SK-N-SH (cell line): ENCODE results near the gene HS2ST1. TPM values are rescaled to one million over a fixed set of nuclear protein-coding genes. Genes with fewer than 3 reads are reported as not detected.
"Not testable (repeated sequence)": the region's sequence is repeated elsewhere in the genome, so short reads cannot be mapped to it uniquely, and the experiment has no call there.

Experiments used
- CTCF ChIA-PET: fragments of 300-600, 350-600 bp; formaldehyde crosslinking; extraction: SDS; loops from one replicate; lab custom pipeline; 2021; lab: Yijun Ruan, JAX
- POLR2A ChIA-PET: fragments of 350-600 bp; sonication (Branson Sonifier 250); formaldehyde crosslinking; extraction: SDS; loops from one replicate; lab custom pipeline; 2020; ENCODE audit warnings: antibody characterized with exemption, inconsistent platforms; lab: Yijun Ruan, JAX
- DNase-seq: peaks from one replicate; pipeline ENCODE4 v3.0.0; 2012
- H2AFZ ChIP-seq: fragments of 200-600 bp; sonication (generic); 2 replicates; pipeline ENCODE4 v1.8.1; 2016; ENCODE audit warnings: antibody characterized with exemption, mild to moderate bottlenecking, low read depth
- H3F3A ChIP-seq: fragments of 200-600 bp; sonication (generic); replicated peaks from 2 replicates; pipeline ENCODE3; 2016; ENCODE audit warnings: antibody characterized with exemption, mild to moderate bottlenecking; ENCODE audit not compliant: insufficient read depth
- H3K27ac ChIP-seq, 2 experiments: fragments of 200-500 bp in 1 of 2; fragments of 200-600 bp in 1 of 2; sonication (Bioruptor generic) in 1 of 2; sonication (generic), shearing (Covaris generic) in 1 of 2; 2 replicates each; pipeline versions ENCODE4 v1.5.1 to v1.6.1; 2014 to 2016; ENCODE audit warnings: low read depth in 2 of 2, inconsistent platforms in 1 of 2, low read length in 1 of 2, mild to moderate bottlenecking in 1 of 2, mixed read lengths in 1 of 2
- H3K27me3 ChIP-seq: fragments of 200-600 bp; sonication (generic), shearing (Covaris generic); 2 replicates; pipeline ENCODE4 v1.6.1; 2016; ENCODE audit warnings: mixed run types; ENCODE audit not compliant: insufficient read depth
- H3K36me3 ChIP-seq, 2 experiments: fragments of 200-500 bp in 1 of 2; fragments of 200-600 bp in 1 of 2; sonication (Bioruptor generic) in 1 of 2; sonication (generic) in 1 of 2; replicated peaks in 1 of 2; 2 replicates each; pipeline versions ENCODE3 to v1.5.1; 2014 to 2016; ENCODE audit warnings: low read length in 1 of 2, mild to moderate bottlenecking in 1 of 2; ENCODE audit not compliant: insufficient read depth in 2 of 2, control insufficient read depth in 1 of 2
- H3K4me1 ChIP-seq, 2 experiments: fragments of 200-500 bp in 1 of 2; fragments of 200-600 bp in 1 of 2; sonication (Bioruptor generic) in 1 of 2; sonication (generic), shearing (Covaris generic) in 1 of 2; 2 replicates each; pipeline versions ENCODE4 v1.5.1 to v1.6.1; 2014 to 2016; ENCODE audit warnings: low read depth in 1 of 2, low read length in 1 of 2, mixed run types in 1 of 2; ENCODE audit not compliant: insufficient read depth in 2 of 2, control insufficient read depth in 1 of 2
- H3K4me2 ChIP-seq: fragments of 200-600 bp; sonication (generic), shearing (Covaris generic); 2 replicates; pipeline ENCODE4 v1.6.1; 2017; ENCODE audit warnings: mixed run types
- H3K4me3 ChIP-seq, 2 experiments: fragments of 200-500 bp in 1 of 2; fragments of 200-600 bp in 1 of 2; sonication (Bioruptor generic) in 1 of 2; sonication (generic), shearing (Covaris generic) in 1 of 2; 2 replicates each; pipeline versions ENCODE4 v1.5.1 to v1.8.1; 2014 to 2016; ENCODE audit warnings: low read depth in 2 of 2, inconsistent platforms in 1 of 2, low read length in 1 of 2, mild to moderate bottlenecking in 1 of 2, mixed read lengths in 1 of 2, moderate library complexity in 1 of 2
- H3K79me2 ChIP-seq: fragments of 200-600 bp; sonication (generic); 2 replicates; pipeline ENCODE4 v1.8.1; 2017; ENCODE audit warnings: mild to moderate bottlenecking; ENCODE audit not compliant: insufficient read depth
- H3K9ac ChIP-seq: fragments of 200-600 bp; sonication (generic); 2 replicates; pipeline ENCODE4 v1.6.1; 2017; ENCODE audit warnings: mixed run types
- H3K9me2 ChIP-seq: fragments of 200-600 bp; sonication (generic); 2 replicates; pipeline ENCODE4 v1.6.1; 2017; ENCODE audit warnings: mixed run types
- H3K9me3 ChIP-seq: fragments of 200-600 bp; sonication (generic); 2 replicates; pipeline ENCODE4 v1.6.1; 2017; ENCODE audit warnings: mixed run types, mild to moderate bottlenecking, moderate library complexity
- H4K20me1 ChIP-seq: fragments of 200-600 bp; sonication (generic); 2 replicates; pipeline ENCODE4 v1.6.1; 2017; ENCODE audit warnings: mild to moderate bottlenecking, mixed run types; ENCODE audit not compliant: insufficient read depth
- ELF1 ChIP-seq: IDR thresholded peaks from 2 replicates; pipeline ENCODE4 v1.4.0; 2012
- GABPA ChIP-seq: IDR thresholded peaks from 2 replicates; pipeline ENCODE4 v1.4.0; 2012; ENCODE audit warnings: low read depth, mild to moderate bottlenecking
- MEF2A ChIP-seq: IDR thresholded peaks from 2 replicates; pipeline ENCODE4 v1.4.0; 2012; ENCODE audit warnings: low read depth, borderline replicate concordance
- NFIC ChIP-seq: IDR thresholded peaks from 2 replicates; pipeline ENCODE4 v1.4.0; 2012; ENCODE audit warnings: borderline replicate concordance
- POLR2AphosphoS5 ChIP-seq: IDR thresholded peaks from 2 replicates; pipeline ENCODE4 v1.6.1; 2012; ENCODE audit warnings: low read depth, low read length
- RCOR1 ChIP-seq: fragments of 150-350 bp; IDR thresholded peaks from 2 replicates; pipeline ENCODE4 v1.6.1; 2017; ENCODE audit warnings: antibody characterized with exemption, low read length
- TAF1 ChIP-seq: IDR thresholded peaks from 2 replicates; pipeline ENCODE4 v1.6.1; 2012; ENCODE audit warnings: low read depth, mild to moderate bottlenecking, low read length, moderate library complexity, borderline replicate concordance
- WGBS: methylation state at CpG from one replicate; pipeline ENCODE4 v1.1.6; 2017; ENCODE audit warnings: low lambda C conversion rate; 5-methylcytosine and 5-hydroxymethylcytosine counted together
- polyA plus RNA-seq, 3 experiments: library from polyadenylated mRNA; depleted of rRNA; stranded (reverse); fragments of >200 nt; gene quantifications; 2 replicates each; pipeline ENCODE4 v1.2.3, GENCODE V29; 2012
- TF ChIP-seq, protein P1 (sequence below): fragments of 150-350 bp; IDR thresholded peaks from 2 replicates; pipeline ENCODE4 v1.6.1; 2016; ENCODE audit warnings: mild to moderate bottlenecking, low read depth, low read length
- TF ChIP-seq, protein P2 (sequence below): fragments of 200-600 bp; sonication (generic); IDR thresholded peaks from 2 replicates; pipeline ENCODE4 v1.6.1; 2017; ENCODE audit warnings: antibody characterized with exemption, mild to moderate bottlenecking, moderate library complexity
- TF ChIP-seq, protein P3 (sequence below): fragments of 150-350 bp; IDR thresholded peaks from 2 replicates; pipeline ENCODE4 v1.6.1; 2017; ENCODE audit warnings: antibody characterized with exemption, low read length, low read depth, borderline replicate concordance

The HS2ST1 gene
- polyA plus RNA-seq, 1 of the 3 experiments (the other 2 are of a cell fraction): 16.6 TPM

DNA sequence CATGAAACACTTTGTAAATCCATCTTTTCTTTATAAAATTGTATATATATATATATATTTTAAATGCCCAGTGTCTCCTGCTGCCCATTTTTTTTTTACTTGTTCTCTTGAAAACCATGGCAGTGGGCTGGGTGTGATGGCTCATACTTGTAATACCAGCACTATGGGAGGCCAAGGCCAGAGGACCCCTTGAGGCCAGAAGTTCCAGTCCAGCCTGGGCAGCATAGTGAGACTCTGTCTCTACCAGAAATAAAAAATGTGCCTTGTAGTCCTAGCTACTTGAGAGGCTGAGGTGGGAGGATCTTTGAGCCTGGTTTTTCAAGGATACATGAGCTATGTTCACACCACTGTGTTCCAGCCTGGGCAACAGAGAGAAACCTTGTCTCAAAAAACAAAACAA is 62.2 kb downstream of the HS2ST1 start:
- no peak overlapping the region for H3K4me3 ChIP-seq
- no peak for DNase-seq
- no peaks in the 10 kb centered on the region for H3K9me3 ChIP-seq
- no peaks in the 10 kb centered on the region for H3K9me2 ChIP-seq
- H3K27ac ChIP-seq: no peak overlapping the region
- H3K4me2 ChIP-seq: no peak overlapping the region
- H3K79me2 ChIP-seq: peaks cover 20% of the 10 kb centered on the region; the same call in 1 of the 2 replicates
- no peaks in the 10 kb centered on the region for H3F3A ChIP-seq
- H3K9ac ChIP-seq: no peak overlapping the region
- no peak for TF ChIP-seq TAF1
- no peak for TF ChIP-seq POLR2AphosphoS5
- TF ChIP-seq, protein P1, sequence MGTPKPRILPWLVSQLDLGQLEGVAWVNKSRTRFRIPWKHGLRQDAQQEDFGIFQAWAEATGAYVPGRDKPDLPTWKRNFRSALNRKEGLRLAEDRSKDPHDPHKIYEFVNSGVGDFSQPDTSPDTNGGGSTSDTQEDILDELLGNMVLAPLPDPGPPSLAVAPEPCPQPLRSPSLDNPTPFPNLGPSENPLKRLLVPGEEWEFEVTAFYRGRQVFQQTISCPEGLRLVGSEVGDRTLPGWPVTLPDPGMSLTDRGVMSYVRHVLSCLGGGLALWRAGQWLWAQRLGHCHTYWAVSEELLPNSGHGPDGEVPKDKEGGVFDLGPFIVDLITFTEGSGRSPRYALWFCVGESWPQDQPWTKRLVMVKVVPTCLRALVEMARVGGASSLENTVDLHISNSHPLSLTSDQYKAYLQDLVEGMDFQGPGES: no peak
- TF ChIP-seq, protein P2, sequence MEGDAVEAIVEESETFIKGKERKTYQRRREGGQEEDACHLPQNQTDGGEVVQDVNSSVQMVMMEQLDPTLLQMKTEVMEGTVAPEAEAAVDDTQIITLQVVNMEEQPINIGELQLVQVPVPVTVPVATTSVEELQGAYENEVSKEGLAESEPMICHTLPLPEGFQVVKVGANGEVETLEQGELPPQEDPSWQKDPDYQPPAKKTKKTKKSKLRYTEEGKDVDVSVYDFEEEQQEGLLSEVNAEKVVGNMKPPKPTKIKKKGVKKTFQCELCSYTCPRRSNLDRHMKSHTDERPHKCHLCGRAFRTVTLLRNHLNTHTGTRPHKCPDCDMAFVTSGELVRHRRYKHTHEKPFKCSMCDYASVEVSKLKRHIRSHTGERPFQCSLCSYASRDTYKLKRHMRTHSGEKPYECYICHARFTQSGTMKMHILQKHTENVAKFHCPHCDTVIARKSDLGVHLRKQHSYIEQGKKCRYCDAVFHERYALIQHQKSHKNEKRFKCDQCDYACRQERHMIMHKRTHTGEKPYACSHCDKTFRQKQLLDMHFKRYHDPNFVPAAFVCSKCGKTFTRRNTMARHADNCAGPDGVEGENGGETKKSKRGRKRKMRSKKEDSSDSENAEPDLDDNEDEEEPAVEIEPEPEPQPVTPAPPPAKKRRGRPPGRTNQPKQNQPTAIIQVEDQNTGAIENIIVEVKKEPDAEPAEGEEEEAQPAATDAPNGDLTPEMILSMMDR: no peak
- TF ChIP-seq NFIC: no peak
- no peak for TF ChIP-seq RCOR1
- TF ChIP-seq, protein P3, sequence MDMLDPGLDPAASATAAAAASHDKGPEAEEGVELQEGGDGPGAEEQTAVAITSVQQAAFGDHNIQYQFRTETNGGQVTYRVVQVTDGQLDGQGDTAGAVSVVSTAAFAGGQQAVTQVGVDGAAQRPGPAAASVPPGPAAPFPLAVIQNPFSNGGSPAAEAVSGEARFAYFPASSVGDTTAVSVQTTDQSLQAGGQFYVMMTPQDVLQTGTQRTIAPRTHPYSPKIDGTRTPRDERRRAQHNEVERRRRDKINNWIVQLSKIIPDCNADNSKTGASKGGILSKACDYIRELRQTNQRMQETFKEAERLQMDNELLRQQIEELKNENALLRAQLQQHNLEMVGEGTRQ: no peak
- no peak for TF ChIP-seq ELF1
- no peak for TF ChIP-seq GABPA
- TF ChIP-seq, all 33 proteins: peak for 0
- POLR2A ChIA-PET: no interaction called here
- Histone ChIP-seq H2AFZ (no peak overlapping the region), H3K36me3 (no peaks in the 10 kb centered on the region), H4K20me1 (no peaks in the 10 kb centered on the region), H3K4me1 (peaks cover 0 to 10% of the 10 kb centered on the region in 2 experiments; a peak in 2 of 4 replicates), H3K27me3 (no peaks in the 10 kb centered on the region)
- CTCF ChIA-PET: interaction anchor here (1.2 to 1.5 kb wide), 2 partner anchors 11 to 14 kb away, joined by 3 to 4 read pairs; no protein-coding TSS in a partner anchor

DNA sequence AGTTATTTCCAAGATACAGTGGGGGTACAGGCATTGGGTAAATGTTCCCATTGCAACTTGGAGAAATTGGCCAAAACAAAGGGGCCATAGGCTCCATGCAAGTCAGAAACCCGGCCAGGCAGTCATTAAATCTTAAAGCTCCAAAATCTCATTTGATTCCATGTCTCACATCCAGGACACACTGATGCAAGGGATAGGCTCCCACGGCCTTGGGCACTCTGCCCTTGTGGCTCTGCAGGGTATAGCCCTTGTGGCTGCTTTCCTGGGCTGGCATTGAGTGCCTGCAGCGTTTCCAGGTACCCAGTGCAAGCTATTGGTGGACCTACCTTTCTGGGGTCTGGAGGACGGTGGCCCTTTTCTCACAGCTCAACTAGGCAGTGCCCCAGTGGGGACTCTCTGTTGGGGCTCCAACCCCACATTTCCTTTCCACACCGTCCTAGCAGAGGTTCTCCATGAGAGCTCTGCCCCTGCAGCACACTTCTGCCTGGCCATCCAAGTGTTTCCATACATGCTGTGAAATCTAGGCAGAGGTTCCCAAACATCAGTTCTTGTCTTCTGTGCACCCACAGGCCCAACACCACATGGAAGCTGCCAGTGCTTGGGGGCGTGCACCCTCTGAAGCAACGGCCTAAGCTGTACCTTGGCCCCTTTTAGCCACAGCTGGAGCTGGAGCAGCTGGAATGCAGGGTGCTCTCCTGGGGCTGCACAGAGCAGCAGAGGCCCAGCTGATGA is 67.2 kb downstream of the HS2ST1 start:
- no peaks in the 10 kb centered on the region for H3K9me3 ChIP-seq
- H3K36me3 ChIP-seq: no peaks in the 10 kb centered on the region
- no peaks in the 10 kb centered on the region for H3K9me2 ChIP-seq
- H3K4me3 ChIP-seq: no peak overlapping the region
- H3K9ac ChIP-seq: no peak overlapping the region
- H3K79me2 ChIP-seq: peaks cover 7% of the 10 kb centered on the region
- 95% methylated on average over 3 of the region's 7 CpGs for WGBS
- H3K4me1 ChIP-seq: no peaks in the 10 kb centered on the region
- POLR2A ChIA-PET: no interaction called here
- no peak for DNase-seq
- H4K20me1 ChIP-seq: no peaks in the 10 kb centered on the region
- no peaks in the 10 kb centered on the region for H3F3A ChIP-seq
- no peak overlapping the region for H2AFZ ChIP-seq
- no peak overlapping the region for H3K4me2 ChIP-seq
- no peak overlapping the region for H3K27ac ChIP-seq
- no peaks in the 10 kb centered on the region for H3K27me3 ChIP-seq
- CTCF ChIA-PET: interaction anchor here (0.7 kb wide), 1 partner anchor 38 kb away, joined by 3 read pairs; no protein-coding TSS in a partner anchor
- TF ChIP-seq MEF2A (no peak), NFIC (no peak)
- TF ChIP-seq, protein P2: no peak

DNA sequence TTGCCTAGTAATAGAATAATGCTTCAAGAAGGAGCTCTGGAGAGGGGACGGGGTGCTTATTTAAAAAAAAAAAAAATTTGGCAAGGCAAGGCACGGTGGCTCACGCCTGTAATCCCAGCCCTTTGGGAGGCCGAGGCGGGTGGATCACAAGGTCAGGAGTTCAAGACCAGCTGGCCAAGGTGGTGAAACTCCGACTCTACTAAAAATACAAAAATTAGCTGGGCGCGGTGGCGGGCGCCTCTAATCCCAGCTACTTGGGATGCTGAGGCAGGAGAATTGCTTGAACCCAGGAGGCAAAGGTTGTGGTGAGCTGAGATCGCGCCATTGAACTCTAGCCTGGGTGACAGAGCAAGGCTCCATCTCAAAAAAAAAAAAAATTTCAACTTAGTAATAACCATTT is 69.2 kb downstream of the HS2ST1 start:
- H2AFZ ChIP-seq, H3K27ac ChIP-seq, H3K4me2 ChIP-seq, H3K9me2 ChIP-seq, H3K4me3 ChIP-seq, DNase-seq, H3K27me3 ChIP-seq, H4K20me1 ChIP-seq, POLR2A ChIA-PET, H3F3A ChIP-seq, H3K36me3 ChIP-seq, H3K79me2 ChIP-seq, H3K4me1 ChIP-seq, H3K9me3 ChIP-seq, H3K9ac ChIP-seq: not testable (repeated sequence)
- CTCF ChIA-PET: interaction anchor here (0.6 to 1.2 kb wide), 2 partner anchors 150 to 1090 kb away, joined by 3 to 4 read pairs; no protein-coding TSS in a partner anchor
- WGBS: 99% methylated on average over 12 of the region's 12 CpGs
